AG08395 (cell line): Measurements from ENCODE around the gene EHMT1.

Source experiments
- DNase-seq: peaks from one replicate; pipeline ENCODE4 v3.0.0; 2012; ENCODE audit warnings: mixed read lengths, low spot score

Gene EHMT1

GRCh38 chr9:137647096-137647714, 28.4 kb downstream of the EHMT1 start:
- no peak for DNase-seq

GRCh38 chr9:137648396-137648795, 29.6 kb downstream of the EHMT1 start:
- no peak for DNase-seq

- DNase-seq: no peak
These were observed 30.7 kb downstream of the EHMT1 start for GRCh38 chr9:137649553-137649952.

- DNase-seq: no peak
These were observed 31.5 kb downstream of the EHMT1 start for GRCh38 chr9:137650259-137650658.

- DNase-seq: no peak
These were observed 32.0 kb downstream of the EHMT1 start for GRCh38 chr9:137650779-137651178.

GRCh38 chr9:137656416-137656815, 37.6 kb downstream of the EHMT1 start:
- no peak for DNase-seq

- no peak for DNase-seq
These were observed 38.8 kb downstream of the EHMT1 start for GRCh38 chr9:137657606-137658005.

- DNase-seq: no peak
These were observed 40.0 kb downstream of the EHMT1 start for GRCh38 chr9:137658781-137659180.

- no peak for DNase-seq
These were observed 41.3 kb downstream of the EHMT1 start for GRCh38 chr9:137660144-137660543.

GRCh38 chr9:137663584-137663983, 44.8 kb downstream of the EHMT1 start:
- no peak for DNase-seq

GRCh38 chr9:137664676-137665075, 45.9 kb downstream of the EHMT1 start:
- no peak for DNase-seq

GRCh38 chr9:137665226-137665625, 46.4 kb downstream of the EHMT1 start:
- DNase-seq: no peak

- peak; percentile 86 for DNase-seq
These were observed 47.1 kb downstream of the EHMT1 start for GRCh38 chr9:137665697-137666512.

- no peak for DNase-seq
These were observed 47.7 kb downstream of the EHMT1 start for GRCh38 chr9:137666513-137666822.

- no peak for DNase-seq
These were observed 48.3 kb downstream of the EHMT1 start for GRCh38 chr9:137666955-137667670.

GRCh38 chr9:137668203-137668602, 49.4 kb downstream of the EHMT1 start:
- DNase-seq: no peak

GRCh38 chr9:137669261-137669672, 50.5 kb downstream of the EHMT1 start:
- no peak for DNase-seq

GRCh38 chr9:137670391-137671195, 51.8 kb downstream of the EHMT1 start:
- no peak for DNase-seq

GRCh38 chr9:137671196-137671538, 52.4 kb downstream of the EHMT1 start:
- DNase-seq: no peak

- no peak for DNase-seq
These were observed 52.9 kb downstream of the EHMT1 start for GRCh38 chr9:137671721-137672120.

GRCh38 chr9:137672907-137673791, 54.3 kb downstream of the EHMT1 start:
- DNase-seq: peak; percentile 84
